RWPE2 (cell line): ENCODE data around the gene GNB1L.

Experiments used
- ATAC-seq: fragments of 200-7000 bp; cut with Tn5 transposase; 3 replicates; pipeline ENCODE4 v1.9.1; 2021; ENCODE audit warnings: low read depth
- DNase-seq: peaks from one replicate; pipeline ENCODE4 v3.0.0-alpha.2; 2020; ENCODE audit warnings: low spot score
- H3K27ac ChIP-seq: fragments of 450-650 bp; 2 replicates; pipeline ENCODE4 v1.5.1; 2017; ENCODE audit warnings: mild to moderate bottlenecking; ENCODE audit not compliant: poor library complexity, severe bottlenecking
- H3K27me3 ChIP-seq: fragments of 250-450 bp; sonication (Bioruptor Pico); 2 replicates; pipeline ENCODE4 v1.5.1; 2021; ENCODE audit warnings: mild to moderate bottlenecking, moderate library complexity; ENCODE audit not compliant: insufficient read depth, poor library complexity, severe bottlenecking
- H3K36me3 ChIP-seq: fragments of 250-450 bp; sonication (Bioruptor Pico); 2 replicates; pipeline ENCODE4 v1.5.1; 2020; ENCODE audit warnings: low read depth, mild to moderate bottlenecking, moderate library complexity
- H3K4me1 ChIP-seq: fragments of 250-450 bp; sonication (Bioruptor Pico); 2 replicates; pipeline ENCODE4 v1.5.1; 2021; ENCODE audit warnings: mild to moderate bottlenecking, moderate library complexity; ENCODE audit not compliant: insufficient read depth, poor library complexity, severe bottlenecking
- H3K4me3 ChIP-seq: fragments of 250-450 bp; sonication (Bioruptor Pico); 2 replicates; pipeline ENCODE4 v1.5.1; 2021; ENCODE audit warnings: mild to moderate bottlenecking, moderate library complexity; ENCODE audit not compliant: severe bottlenecking
- H3K9me3 ChIP-seq: fragments of 250-450 bp; sonication (Bioruptor Pico); 2 replicates; pipeline ENCODE4 v1.5.1; 2021; ENCODE audit warnings: mild to moderate bottlenecking, moderate library complexity; ENCODE audit not compliant: severe bottlenecking
- TF ChIP-seq, protein P1 (sequence below): fragments of 450-650 bp; IDR thresholded peaks from one replicate; pipeline ENCODE4 v1.5.1; 2017; ENCODE audit warnings: mild to moderate bottlenecking, moderate library complexity; ENCODE audit not compliant: poor library complexity, severe bottlenecking

Gene GNB1L

DNA sequence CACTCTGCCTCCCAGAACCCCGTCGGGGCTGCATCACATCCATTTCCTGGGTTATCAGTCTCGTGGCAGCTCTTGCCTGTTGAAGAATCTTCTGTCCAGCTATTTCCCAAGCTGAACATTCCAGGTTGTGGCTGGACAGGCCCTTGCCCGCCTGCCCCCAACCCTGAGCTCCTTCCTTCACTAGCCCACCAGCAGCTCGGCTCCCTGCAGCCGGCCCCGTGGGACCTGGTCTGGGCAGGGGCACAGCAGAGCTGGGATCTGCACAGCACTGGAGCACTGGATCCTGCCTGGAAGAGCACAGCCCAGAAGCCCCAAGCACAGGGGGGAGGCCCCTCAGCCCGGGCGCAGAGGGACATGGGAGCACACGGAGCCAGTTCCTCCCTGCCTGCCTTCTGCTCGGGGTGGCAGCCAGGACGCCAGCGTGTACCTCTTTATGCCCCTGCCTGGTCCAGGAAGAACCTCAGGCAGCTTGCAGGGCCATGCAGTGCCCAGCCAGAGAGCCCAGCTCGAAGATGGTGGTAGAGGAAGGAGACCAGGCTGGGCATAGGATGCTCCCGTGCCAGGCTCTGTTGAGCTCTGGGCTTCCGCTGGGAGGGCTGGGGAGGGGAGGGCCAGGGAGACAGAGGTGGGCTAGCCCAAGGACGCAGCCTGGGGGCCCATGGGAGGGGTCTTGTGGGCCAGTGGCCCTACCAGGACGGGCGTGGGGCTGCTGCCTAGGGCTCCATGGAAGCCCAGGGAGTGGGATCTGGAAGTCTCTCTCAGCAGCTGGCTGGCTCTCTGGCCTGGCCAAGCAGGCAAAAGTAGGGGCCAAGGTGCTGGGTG, 16.6 kb upstream of the GNB1L start:
- H3K4me3 ChIP-seq: no peak overlapping the region
- H3K36me3 ChIP-seq: peaks cover 6% of the 10 kb centered on the region; the same call in 1 of the 2 replicates
- no peaks in the 10 kb centered on the region for H3K27me3 ChIP-seq
- TF ChIP-seq, protein P1, sequence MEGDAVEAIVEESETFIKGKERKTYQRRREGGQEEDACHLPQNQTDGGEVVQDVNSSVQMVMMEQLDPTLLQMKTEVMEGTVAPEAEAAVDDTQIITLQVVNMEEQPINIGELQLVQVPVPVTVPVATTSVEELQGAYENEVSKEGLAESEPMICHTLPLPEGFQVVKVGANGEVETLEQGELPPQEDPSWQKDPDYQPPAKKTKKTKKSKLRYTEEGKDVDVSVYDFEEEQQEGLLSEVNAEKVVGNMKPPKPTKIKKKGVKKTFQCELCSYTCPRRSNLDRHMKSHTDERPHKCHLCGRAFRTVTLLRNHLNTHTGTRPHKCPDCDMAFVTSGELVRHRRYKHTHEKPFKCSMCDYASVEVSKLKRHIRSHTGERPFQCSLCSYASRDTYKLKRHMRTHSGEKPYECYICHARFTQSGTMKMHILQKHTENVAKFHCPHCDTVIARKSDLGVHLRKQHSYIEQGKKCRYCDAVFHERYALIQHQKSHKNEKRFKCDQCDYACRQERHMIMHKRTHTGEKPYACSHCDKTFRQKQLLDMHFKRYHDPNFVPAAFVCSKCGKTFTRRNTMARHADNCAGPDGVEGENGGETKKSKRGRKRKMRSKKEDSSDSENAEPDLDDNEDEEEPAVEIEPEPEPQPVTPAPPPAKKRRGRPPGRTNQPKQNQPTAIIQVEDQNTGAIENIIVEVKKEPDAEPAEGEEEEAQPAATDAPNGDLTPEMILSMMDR: no peak
- peaks cover 4% of the 10 kb centered on the region for H3K9me3 ChIP-seq
- peaks cover 22% of the 10 kb centered on the region for H3K4me1 ChIP-seq
- no peak overlapping the region for H3K27ac ChIP-seq
- peak; percentile 51 for DNase-seq
- no peak for ATAC-seq

DNA sequence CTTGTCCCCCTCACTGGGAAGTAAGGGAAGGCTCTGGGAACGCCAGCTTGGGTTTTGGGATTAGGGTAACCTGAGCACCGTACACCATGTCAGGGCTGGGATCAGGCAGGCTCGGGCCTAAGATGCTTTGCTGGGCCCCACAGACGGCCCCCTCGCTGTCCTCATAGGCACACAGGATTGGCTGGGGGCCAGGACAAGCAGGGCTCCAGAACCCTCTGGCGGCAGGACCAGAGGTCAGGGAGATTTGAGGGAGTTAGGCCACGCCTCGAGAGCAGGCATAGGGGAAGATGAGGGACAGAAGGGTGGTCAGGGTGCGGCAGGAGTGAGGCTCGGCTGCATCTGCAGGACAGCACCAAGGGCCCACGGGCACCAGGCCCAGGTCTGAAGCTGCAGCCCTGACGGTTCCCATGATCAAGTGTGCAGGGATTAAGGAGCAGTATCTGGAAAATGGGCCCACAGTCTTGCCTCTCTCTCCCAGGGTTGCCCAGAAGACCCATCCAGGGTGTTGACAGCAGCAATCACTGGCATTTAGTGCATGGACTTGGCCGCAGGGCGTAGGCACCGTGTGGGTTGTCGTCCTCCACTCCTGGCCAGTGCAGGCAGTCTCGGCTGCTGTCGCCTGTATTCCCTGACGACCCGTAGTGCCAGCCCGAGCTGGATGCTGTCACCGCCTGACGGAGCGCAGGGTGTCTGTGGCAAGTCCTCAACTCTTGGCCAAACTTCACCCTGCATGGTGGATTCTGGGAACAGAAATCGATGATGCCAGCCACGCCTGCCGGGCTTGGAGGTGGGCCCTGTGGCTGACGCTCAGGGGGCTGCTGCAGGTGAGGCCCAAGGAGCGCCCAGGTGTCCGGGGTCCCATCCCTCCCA, 15.7 kb upstream of the GNB1L start:
- no peak for ATAC-seq

DNA sequence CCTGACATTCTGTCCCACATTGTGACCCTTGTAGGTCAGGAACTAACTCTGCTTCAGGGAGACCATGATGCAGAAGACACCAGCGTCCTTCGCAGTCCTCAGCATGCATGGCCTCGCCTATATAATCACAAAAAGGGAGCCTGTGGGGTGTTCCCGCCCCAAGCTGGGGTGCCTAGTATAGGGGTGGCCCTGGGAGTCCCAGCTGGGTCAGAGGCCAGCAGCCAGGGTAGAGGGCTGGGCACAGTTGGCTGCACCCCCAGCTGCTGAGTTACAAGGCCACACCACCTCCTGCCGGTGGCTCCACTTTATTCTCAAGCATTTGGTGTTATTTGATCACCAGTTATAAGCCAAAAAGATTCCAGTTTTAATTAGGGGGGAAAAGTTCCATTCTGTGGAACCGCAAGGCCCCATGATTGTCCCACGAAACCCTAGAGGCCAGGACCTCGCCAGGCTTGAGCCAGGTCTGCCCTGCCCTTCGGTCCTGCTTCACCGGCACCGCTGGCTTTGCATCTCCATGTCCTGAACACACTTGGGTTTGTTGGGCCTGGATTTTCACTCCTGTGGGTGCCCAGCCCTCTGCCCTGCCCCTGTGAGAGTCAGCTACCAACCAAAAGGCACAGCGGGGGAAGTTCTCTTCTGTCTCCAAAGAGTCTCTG, 15.0 kb upstream of the GNB1L start:
- H3K27me3 ChIP-seq: no peaks in the 10 kb centered on the region
- H3K4me3 ChIP-seq: no peak overlapping the region
- DNase-seq (peak; percentile 41), ATAC-seq (no peak)
- no peaks in the 10 kb centered on the region; the same call in 1 of the 2 replicates for H3K36me3 ChIP-seq
- peak overlapping the region; percentile 0 for H3K27ac ChIP-seq
- peaks cover 4% of the 10 kb centered on the region for H3K9me3 ChIP-seq
- H3K4me1 ChIP-seq: peaks cover 13% of the 10 kb centered on the region
- TF ChIP-seq, protein P1: no peak

More for the DNA sequence above, 15.7 kb upstream of the GNB1L start:
- Histone ChIP-seq H3K36me3 (peaks cover 4% of the 10 kb centered on the region; the same call in 1 of the 2 replicates), H3K4me1 (peaks cover 20% of the 10 kb centered on the region), H3K27ac (no peak overlapping the region), H3K9me3 (peaks cover 4% of the 10 kb centered on the region), H3K27me3 (no peaks in the 10 kb centered on the region), H3K4me3 (no peak overlapping the region)
- TF ChIP-seq, protein P1: no peak
- peak; percentile 57 for DNase-seq

DNA sequence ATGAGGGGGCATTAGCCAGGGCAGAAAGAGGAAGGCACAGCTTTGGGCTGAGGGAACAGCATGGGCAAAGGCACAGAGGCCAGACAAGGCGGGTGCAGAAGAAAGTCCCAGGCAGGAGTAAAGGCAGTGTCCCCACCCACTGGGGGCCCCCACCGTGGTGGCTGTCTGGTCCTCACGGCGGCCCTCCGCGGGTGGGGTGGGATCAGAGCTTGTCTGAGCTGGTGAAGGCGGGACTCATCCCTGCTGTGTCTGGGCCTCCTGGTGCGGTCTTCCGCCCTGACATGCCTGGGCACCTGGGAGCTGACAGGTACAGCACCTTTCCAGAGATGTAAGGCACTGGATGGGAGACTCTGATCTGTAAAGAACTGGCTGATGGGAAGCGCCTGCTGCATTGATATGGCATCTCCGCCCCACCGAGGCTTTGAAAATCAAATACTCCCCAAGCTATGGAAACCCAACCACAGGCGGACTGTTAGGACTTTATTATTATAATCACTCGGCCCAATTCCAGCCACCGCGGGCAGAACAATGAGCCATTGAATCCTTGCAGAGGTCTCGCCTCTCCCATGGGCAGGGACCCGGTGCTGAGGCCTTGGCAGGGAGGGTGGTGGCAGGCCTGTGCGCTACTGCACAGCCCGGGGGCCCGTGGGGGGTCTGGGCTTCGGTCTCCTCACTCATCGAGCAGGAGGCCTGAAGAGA, 14.2 kb upstream of the GNB1L start:
- no peaks in the 10 kb centered on the region for H3K27me3 ChIP-seq
- peak; percentile 47 for ATAC-seq

More for the DNA sequence above, 14.2 kb upstream of the GNB1L start:
- peak; percentile 56 for DNase-seq
- Histone ChIP-seq H3K27ac (peak overlapping the region; percentile 0), H3K4me1 (peaks cover 8% of the 10 kb centered on the region), H3K9me3 (peaks cover 4% of the 10 kb centered on the region), H3K36me3 (no peaks in the 10 kb centered on the region; the same call in 1 of the 2 replicates), H3K4me3 (no peak overlapping the region)
- TF ChIP-seq, protein P1: no peak
